NT2/D1 (cell line): ENCODE results near the gene COMMD10.

Source experiments
- DNase-seq: peaks from one replicate; pipeline ENCODE4 v3.0.0-alpha.2; 2011; ENCODE audit warnings: low read depth, low spot score
- H3K27me3 ChIP-seq: 2 replicates; pipeline ENCODE4 v1.6.0; 2011; ENCODE audit warnings: mild to moderate bottlenecking; ENCODE audit not compliant: insufficient read length, insufficient read depth
- H3K36me3 ChIP-seq: 2 replicates; pipeline ENCODE4 v1.6.1; 2011; ENCODE audit warnings: mild to moderate bottlenecking, low read length, mixed read lengths; ENCODE audit not compliant: insufficient read depth, insufficient read length
- H3K4me1 ChIP-seq: 2 replicates; pipeline ENCODE4 v1.5.1; 2011; ENCODE audit not compliant: insufficient read depth, insufficient read length
- H3K4me3 ChIP-seq: 2 replicates; pipeline ENCODE4 v1.5.1; 2011; ENCODE audit warnings: low read depth; ENCODE audit not compliant: insufficient read length
- H3K9ac ChIP-seq: 2 replicates; pipeline ENCODE4 v1.6.0; 2011; ENCODE audit warnings: low read depth; ENCODE audit not compliant: insufficient read length
- H3K9me3 ChIP-seq: 2 replicates; pipeline ENCODE4 v1.5.1; 2011; ENCODE audit warnings: mild to moderate bottlenecking, low read length; ENCODE audit not compliant: insufficient read depth
- SUZ12 ChIP-seq: IDR thresholded peaks from 2 replicates; pipeline ENCODE4 v1.6.1; 2011; ENCODE audit not compliant: insufficient read length, insufficient read depth; ENCODE audit errors: extremely low read depth
- YY1 ChIP-seq: IDR thresholded peaks from 2 replicates; pipeline ENCODE4 v1.6.1; 2011; ENCODE audit not compliant: insufficient read length, insufficient read depth
- ZNF274 ChIP-seq: IDR thresholded peaks from 2 replicates; pipeline ENCODE4 v1.6.1; 2011; ENCODE audit warnings: mild to moderate bottlenecking, low read depth, low read length

COMMD10 gene

DNA sequence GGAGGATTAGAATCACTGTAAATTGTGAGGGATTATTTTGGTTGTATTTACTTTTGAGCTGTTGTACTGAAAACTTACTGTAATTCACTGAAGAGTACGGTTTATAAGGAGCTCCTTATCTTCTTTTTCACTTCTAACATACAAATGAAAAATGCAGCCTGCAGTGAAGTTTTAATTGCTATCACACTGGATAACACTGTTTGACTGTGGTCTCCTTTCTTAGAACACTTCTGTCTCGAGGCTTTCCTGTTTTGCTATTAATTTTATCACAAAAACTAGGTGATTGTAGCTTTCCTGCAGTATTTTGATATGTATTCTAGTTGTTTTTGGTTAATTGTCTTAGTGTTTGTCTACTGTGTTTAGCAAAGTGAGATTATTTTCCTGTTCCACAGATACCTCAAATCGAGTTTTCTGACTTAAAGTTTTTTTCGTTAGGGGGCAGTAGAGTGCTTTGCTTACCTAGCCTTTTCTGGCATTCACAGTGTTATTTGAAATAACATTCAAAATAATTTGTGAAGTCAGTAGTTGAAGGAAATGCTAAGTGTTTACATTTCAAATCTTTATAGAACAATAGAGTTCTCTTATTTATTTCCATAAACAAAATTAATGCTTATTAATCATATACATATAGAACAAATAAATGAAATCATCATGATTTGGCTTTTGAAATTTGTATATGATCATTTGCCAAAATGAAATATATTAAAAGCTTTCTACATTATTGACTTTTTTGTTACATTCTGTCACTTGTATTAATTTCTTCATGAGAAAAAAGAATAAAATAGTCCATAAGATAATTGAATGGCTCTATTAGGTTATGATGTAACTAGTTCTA is 52.9 kb downstream of the COMMD10 start:
- H3K9ac ChIP-seq: no peak overlapping the region
- no peaks in the 10 kb centered on the region for H3K4me1 ChIP-seq
- H3K36me3 ChIP-seq: no peaks in the 10 kb centered on the region
- H3K9me3 ChIP-seq: no peaks in the 10 kb centered on the region
- DNase-seq: peak; percentile 38
- no peaks in the 10 kb centered on the region for H3K27me3 ChIP-seq
- no peak for TF ChIP-seq YY1
- TF ChIP-seq SUZ12: no peak
- TF ChIP-seq ZNF274: no peak
- H3K4me3 ChIP-seq: no peak overlapping the region

DNA sequence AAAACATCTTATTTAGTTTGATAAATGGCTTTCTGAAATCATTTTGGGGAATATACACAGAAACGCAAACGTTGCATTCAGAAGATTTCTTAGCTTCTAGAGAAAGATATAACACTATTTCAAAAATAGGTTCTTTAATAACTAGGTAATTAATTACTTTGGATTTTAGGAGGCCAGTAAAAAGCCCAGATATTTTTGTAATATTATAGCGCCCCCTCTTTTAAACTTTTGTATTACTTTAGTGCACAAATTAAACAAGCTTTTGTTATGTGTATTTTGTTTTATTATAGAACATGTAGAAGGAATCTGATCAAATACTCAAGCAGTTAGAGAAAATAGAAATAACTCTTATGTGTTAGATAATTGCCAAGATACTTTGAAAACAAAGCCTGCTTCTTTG is 57.7 kb downstream of the COMMD10 start:
- TF ChIP-seq ZNF274 (no peak), YY1 (no peak), SUZ12 (no peak)

DNA sequence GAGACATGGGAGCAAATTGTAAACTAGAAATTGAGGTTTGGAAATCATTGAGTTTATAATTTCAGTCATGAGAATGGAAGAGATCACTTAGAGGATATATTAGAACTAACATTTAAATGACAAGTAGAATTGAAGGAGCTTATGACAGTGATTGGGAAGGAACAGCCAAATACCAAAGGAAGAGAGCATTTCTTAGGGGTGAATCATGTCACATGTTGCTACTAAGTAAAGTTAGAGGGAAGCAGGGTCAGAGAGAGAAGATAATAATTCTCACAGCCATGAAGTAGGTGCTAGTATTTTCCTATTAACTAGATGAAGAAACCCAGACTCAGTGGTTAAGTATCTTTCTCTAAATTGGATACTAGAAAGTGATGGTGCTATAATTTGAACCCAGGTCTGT is 59.3 kb downstream of the COMMD10 start:
- DNase-seq: no peak
- Histone ChIP-seq H3K36me3 (no peaks in the 10 kb centered on the region), H3K9ac (no peak overlapping the region), H3K27me3 (no peaks in the 10 kb centered on the region), H3K9me3 (no peaks in the 10 kb centered on the region), H3K4me3 (no peak overlapping the region), H3K4me1 (no peaks in the 10 kb centered on the region)
- TF ChIP-seq YY1: no peak
- no peak for TF ChIP-seq SUZ12
- TF ChIP-seq ZNF274: no peak

More for the DNA sequence above, 57.7 kb downstream of the COMMD10 start:
- Histone ChIP-seq H3K4me3 (no peak overlapping the region), H3K4me1 (no peaks in the 10 kb centered on the region), H3K9me3 (no peaks in the 10 kb centered on the region), H3K27me3 (no peaks in the 10 kb centered on the region), H3K9ac (no peak overlapping the region), H3K36me3 (no peaks in the 10 kb centered on the region)
- DNase-seq: no peak

- Histone ChIP-seq H3K9ac (no peak overlapping the region), H3K4me3 (no peak overlapping the region), H3K9me3 (no peaks in the 10 kb centered on the region), H3K27me3 (no peaks in the 10 kb centered on the region), H3K36me3 (no peaks in the 10 kb centered on the region), H3K4me1 (no peaks in the 10 kb centered on the region)
- no peak for DNase-seq
- TF ChIP-seq SUZ12 (no peak), ZNF274 (no peak), YY1 (no peak)
These were observed 60.2 kb downstream of the COMMD10 start for GRCh38 chr5:116144991-116145390.

- no peak for DNase-seq
- Histone ChIP-seq H3K36me3 (no peaks in the 10 kb centered on the region), H3K9me3 (no peaks in the 10 kb centered on the region), H3K27me3 (no peaks in the 10 kb centered on the region), H3K4me3 (no peak overlapping the region), H3K9ac (no peak overlapping the region), H3K4me1 (no peaks in the 10 kb centered on the region)
- TF ChIP-seq YY1: no peak
- TF ChIP-seq SUZ12: no peak
- no peak for TF ChIP-seq ZNF274
These were observed 60.6 kb downstream of the COMMD10 start for GRCh38 chr5:116145416-116145815.

DNA sequence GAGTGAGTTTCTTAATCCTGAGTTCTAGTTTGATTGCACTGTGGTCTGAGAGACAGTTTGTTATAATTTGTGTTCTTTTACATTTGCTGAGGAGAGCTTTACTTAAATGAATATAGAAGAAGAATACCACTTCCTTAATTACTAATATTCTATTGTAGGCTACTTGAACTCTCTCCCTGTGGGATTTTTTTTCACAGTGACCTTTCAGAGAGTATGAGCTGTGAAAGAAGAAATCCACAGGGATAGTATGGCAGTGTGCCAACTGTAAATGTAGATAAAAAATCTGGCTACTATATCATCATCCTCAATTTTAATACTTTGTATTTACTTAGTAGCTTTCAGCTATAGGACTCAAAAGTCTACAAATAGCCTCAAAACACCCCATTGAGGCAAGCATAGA is 67.3 kb downstream of the COMMD10 start:
- H3K27me3 ChIP-seq: no peaks in the 10 kb centered on the region
- no peak overlapping the region for H3K9ac ChIP-seq
- no peak overlapping the region for H3K4me3 ChIP-seq
- H3K9me3 ChIP-seq: no peaks in the 10 kb centered on the region
- no peak for DNase-seq
- H3K4me1 ChIP-seq: no peaks in the 10 kb centered on the region
- no peaks in the 10 kb centered on the region for H3K36me3 ChIP-seq
- TF ChIP-seq SUZ12 (no peak), YY1 (no peak), ZNF274 (no peak)

DNA sequence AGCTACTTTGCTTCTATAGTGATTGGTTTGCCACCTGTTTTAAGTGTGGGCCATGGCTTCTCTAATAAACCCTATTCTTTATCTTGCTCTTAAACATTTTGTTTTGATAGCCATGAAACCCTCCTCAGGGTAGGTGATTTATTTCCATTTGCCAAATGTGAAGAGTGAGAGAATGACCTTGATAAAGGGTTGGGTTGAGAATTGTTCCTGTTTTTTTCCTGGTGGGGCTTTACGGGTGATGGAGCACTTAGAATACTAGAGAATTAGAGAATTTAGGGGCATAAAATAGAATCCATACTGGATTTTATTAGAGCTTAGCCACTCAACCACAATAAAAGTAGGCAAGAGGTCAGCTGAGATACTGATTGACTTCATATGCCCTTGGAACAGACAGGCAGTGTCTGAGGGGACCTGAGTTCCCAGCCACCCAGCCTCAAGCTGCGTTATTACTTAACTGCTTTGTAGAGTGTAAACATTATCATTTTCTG is 68.9 kb downstream of the COMMD10 start:
- Histone ChIP-seq H3K4me1 (no peaks in the 10 kb centered on the region), H3K36me3 (no peaks in the 10 kb centered on the region), H3K4me3 (no peak overlapping the region), H3K27me3 (no peaks in the 10 kb centered on the region), H3K9ac (no peak overlapping the region), H3K9me3 (no peaks in the 10 kb centered on the region)
- no peak for TF ChIP-seq ZNF274
- no peak for TF ChIP-seq SUZ12
- no peak for TF ChIP-seq YY1
- DNase-seq: no peak
